ENCODE measurements around the gene ATP2B2.

The ATP2B2 gene

GRCh38 chr3:10447110-10447509, 58.3 kb downstream of the ATP2B2 start:
- no peak for DNase-seq

GRCh38 chr3:10445561-10446175, 59.7 kb downstream of the ATP2B2 start:
- DNase-seq, result no peak

- no peak for DNase-seq
These were observed 60.9 kb downstream of the ATP2B2 start for GRCh38 chr3:10444511-10444910.

- no peak for DNase-seq
These were observed 61.3 kb downstream of the ATP2B2 start for GRCh38 chr3:10444110-10444429.

- no peak for DNase-seq
These were observed 61.9 kb downstream of the ATP2B2 start for GRCh38 chr3:10443272-10444109.

GRCh38 chr3:10442151-10442795, 63.1 kb downstream of the ATP2B2 start:
- DNase-seq, result no peak

- no peak for DNase-seq
These were observed 64.7 kb downstream of the ATP2B2 start for GRCh38 chr3:10440684-10441083.

GRCh38 chr3:10438902-10439610, 66.3 kb downstream of the ATP2B2 start:
- DNase-seq, result no peak

GRCh38 chr3:10437995-10438901, 67.1 kb downstream of the ATP2B2 start:
- DNase-seq, result no peak

- peak; percentile 24 for DNase-seq
These were observed 68.0 kb downstream of the ATP2B2 start for GRCh38 chr3:10437272-10437994.

GRCh38 chr3:10435850-10436249, 69.5 kb downstream of the ATP2B2 start:
- no peak for DNase-seq

- no peak for DNase-seq
These were observed 70.4 kb downstream of the ATP2B2 start for GRCh38 chr3:10434938-10435336.

GRCh38 chr3:10434144-10434937, 71.0 kb downstream of the ATP2B2 start:
- DNase-seq, result no peak

- DNase-seq, result no peak
These were observed 72.5 kb downstream of the ATP2B2 start for GRCh38 chr3:10432931-10433330.

- peak; percentile 84 for DNase-seq
These were observed 73.1 kb downstream of the ATP2B2 start for GRCh38 chr3:10432156-10432845.

- no peak for DNase-seq
These were observed 74.6 kb downstream of the ATP2B2 start for GRCh38 chr3:10430805-10431204.

GRCh38 chr3:10428406-10429091, 76.8 kb downstream of the ATP2B2 start:
- DNase-seq, result no peak

- no peak for DNase-seq
These were observed 78.8 kb downstream of the ATP2B2 start for GRCh38 chr3:10426346-10427220.
